ENCODE results near the gene NELL1.

- TF ChIP-seq CTCF (IDR thresholded peaks at IDR 0.05) (no peak), POLR2A (IDR thresholded peaks at IDR 0.05) (no peak)
These were observed 651.7 kb downstream of the NELL1 start for GRCh38 chr11:21321072-21321471.

Data from body of pancreas (tissue), 4 donors.